Peyer's patch (tissue), 4 donors: Measurements from ENCODE around the gene TMEM168. TPM values are rescaled to one million over a fixed set of nuclear protein-coding genes. Genes with fewer than 3 reads are reported as not detected.

Source experiments
- DNase-seq, 3 donors: peaks; one replicate each; pipeline ENCODE4 v3.0.0-alpha.2; 2017 to 2019
- H3K27ac ChIP-seq, 4 donors: fragments of 200-600 bp; sonication (generic); one replicate each; pipeline ENCODE4 v1.5.1; 2016 to 2019
- H3K27me3 ChIP-seq, 2 donors: fragments of 200-600 bp; sonication (generic); one replicate each; pipeline ENCODE4 v1.5.1; 2019
- H3K36me3 ChIP-seq, 3 donors: fragments of 200-600 bp; sonication (generic); one replicate each; pipeline ENCODE4 v1.5.1; 2016 to 2019
- H3K4me1 ChIP-seq, 4 donors: fragments of 200-600 bp; sonication (generic); one replicate each; pipeline ENCODE4 v1.5.1; 2016 to 2019
- H3K4me3 ChIP-seq, 4 donors: fragments of 200-600 bp; sonication (generic); 1 replicate in 3 of 4; 2 replicates in 1 of 4; pipeline ENCODE4 v1.5.1; 2016 to 2019; ENCODE audit warnings: mild to moderate bottlenecking in 1 of 4
- H3K9me3 ChIP-seq, 4 donors: fragments of 200-600 bp; sonication (generic); one replicate each; pipeline ENCODE4 v1.5.1; 2016 to 2019; ENCODE audit warnings: mild to moderate bottlenecking in 1 of 4
- POLR2A ChIP-seq, 2 donors: fragments of 450-650 bp; IDR thresholded peaks; one replicate each; pipeline ENCODE4 v1.5.1; 2017; ENCODE audit warnings: antibody characterized with exemption in 2 of 2, mild to moderate bottlenecking in 2 of 2, moderate library complexity in 2 of 2
- total RNA-seq, 4 donors: library from RNA; depleted of rRNA; stranded (reverse); fragments of >200 nt; gene quantifications; one replicate each; pipeline ENCODE4 v1.1.0, GENCODE V29; 2016
- TF ChIP-seq, protein P1 (sequence below), 6 experiments: fragments of 450-650 bp in 4 of 6; fragments of 200-600 bp in 2 of 6; sonication (generic) in 1 of 6; IDR thresholded peaks; one replicate each; pipeline ENCODE4 v1.5.1; 2017 to 2019; ENCODE audit warnings: antibody characterized with exemption in 6 of 6, mild to moderate bottlenecking in 3 of 6, moderate library complexity in 1 of 6

Gene TMEM168
- total RNA-seq, 4 donors from 2014 or later: 12.4 to 35.3 (median 30.1) TPM

DNA sequence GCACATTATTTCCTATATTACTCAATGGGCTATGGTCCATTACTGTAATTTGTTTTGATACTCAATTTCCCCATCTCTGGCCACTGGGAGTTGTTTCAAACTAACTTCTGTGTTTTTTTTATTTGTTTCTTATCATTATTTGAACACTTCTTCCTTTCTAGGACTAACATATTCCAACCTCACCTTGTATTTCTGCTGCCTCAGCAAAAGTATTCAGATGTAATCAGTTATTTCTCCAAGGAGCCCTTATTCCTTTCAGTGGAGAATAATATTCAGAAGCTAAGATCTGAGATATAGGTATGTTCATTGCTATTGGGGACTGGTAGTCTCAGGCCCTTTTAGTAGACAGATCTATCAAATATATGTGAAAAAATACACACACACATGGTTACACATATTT is 36.9 kb downstream of the TMEM168 start:
- Histone ChIP-seq H3K4me3 (no peak overlapping the region), H3K36me3 (no peaks in the 10 kb centered on the region), H3K4me1 (no peaks in the 10 kb centered on the region), H3K27ac (no peak overlapping the region), H3K27me3 (no peaks in the 10 kb centered on the region), H3K9me3 (no peaks in the 10 kb centered on the region)
- TF ChIP-seq, protein P1, sequence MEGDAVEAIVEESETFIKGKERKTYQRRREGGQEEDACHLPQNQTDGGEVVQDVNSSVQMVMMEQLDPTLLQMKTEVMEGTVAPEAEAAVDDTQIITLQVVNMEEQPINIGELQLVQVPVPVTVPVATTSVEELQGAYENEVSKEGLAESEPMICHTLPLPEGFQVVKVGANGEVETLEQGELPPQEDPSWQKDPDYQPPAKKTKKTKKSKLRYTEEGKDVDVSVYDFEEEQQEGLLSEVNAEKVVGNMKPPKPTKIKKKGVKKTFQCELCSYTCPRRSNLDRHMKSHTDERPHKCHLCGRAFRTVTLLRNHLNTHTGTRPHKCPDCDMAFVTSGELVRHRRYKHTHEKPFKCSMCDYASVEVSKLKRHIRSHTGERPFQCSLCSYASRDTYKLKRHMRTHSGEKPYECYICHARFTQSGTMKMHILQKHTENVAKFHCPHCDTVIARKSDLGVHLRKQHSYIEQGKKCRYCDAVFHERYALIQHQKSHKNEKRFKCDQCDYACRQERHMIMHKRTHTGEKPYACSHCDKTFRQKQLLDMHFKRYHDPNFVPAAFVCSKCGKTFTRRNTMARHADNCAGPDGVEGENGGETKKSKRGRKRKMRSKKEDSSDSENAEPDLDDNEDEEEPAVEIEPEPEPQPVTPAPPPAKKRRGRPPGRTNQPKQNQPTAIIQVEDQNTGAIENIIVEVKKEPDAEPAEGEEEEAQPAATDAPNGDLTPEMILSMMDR (IDR thresholded peaks at IDR 0.05): no peak
- no peak for TF ChIP-seq POLR2A (IDR thresholded peaks at IDR 0.05)
- no peak for DNase-seq

DNA sequence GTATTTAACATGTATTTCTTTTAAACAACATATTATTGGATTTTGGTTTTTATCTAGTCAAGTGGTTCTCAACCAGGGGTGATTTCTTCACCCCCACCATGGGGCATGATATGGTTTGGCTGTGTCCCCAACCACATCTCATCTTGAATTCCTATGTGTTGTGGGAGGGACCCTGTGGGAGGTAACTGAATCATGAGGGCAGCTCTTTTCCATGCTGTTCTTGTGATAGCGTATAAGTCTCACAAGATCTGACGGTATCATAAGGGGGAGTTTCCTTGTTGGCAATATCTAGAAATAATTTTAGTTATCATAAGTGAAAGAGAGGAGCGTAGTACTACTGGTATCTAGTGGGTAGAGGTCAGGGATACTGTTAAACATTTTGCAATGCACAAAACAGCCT is 37.6 kb downstream of the TMEM168 start:
- H3K4me3 ChIP-seq: no peak overlapping the region
- H3K9me3 ChIP-seq: no peaks in the 10 kb centered on the region
- no peaks in the 10 kb centered on the region for H3K36me3 ChIP-seq
- H3K4me1 ChIP-seq: no peaks in the 10 kb centered on the region
- H3K27ac ChIP-seq: no peak overlapping the region
- no peak for DNase-seq
- H3K27me3 ChIP-seq: no peaks in the 10 kb centered on the region
- TF ChIP-seq, protein P1 (IDR thresholded peaks at IDR 0.05): no peak
- TF ChIP-seq POLR2A (IDR thresholded peaks at IDR 0.05): no peak

DNA sequence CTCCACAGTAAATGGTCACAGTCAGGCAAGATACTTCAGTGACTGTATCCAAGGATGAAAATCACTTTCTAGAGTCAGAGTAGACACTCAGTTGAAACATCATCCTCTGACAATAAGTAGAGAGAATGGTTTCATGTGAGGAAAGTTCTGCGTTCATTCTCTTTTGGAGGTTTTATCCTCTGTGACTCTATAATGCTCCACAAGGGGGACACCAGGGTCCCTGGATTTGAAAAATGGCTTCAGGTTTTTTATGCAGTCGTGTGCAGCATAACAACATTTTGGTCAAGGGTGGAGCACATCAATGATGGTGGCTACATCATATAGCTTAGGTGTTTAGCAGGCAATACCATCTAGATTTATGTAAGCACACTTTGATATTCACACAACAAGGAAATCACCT is 40.4 kb downstream of the TMEM168 start:
- TF ChIP-seq, protein P1 (IDR thresholded peaks at IDR 0.05): no peak
- TF ChIP-seq POLR2A (IDR thresholded peaks at IDR 0.05): no peak
- Histone ChIP-seq H3K27me3 (no peaks in the 10 kb centered on the region), H3K9me3 (no peaks in the 10 kb centered on the region), H3K4me1 (no peaks in the 10 kb centered on the region), H3K36me3 (no peaks in the 10 kb centered on the region), H3K27ac (no peak overlapping the region), H3K4me3 (no peak overlapping the region)
- DNase-seq: no peak

DNA sequence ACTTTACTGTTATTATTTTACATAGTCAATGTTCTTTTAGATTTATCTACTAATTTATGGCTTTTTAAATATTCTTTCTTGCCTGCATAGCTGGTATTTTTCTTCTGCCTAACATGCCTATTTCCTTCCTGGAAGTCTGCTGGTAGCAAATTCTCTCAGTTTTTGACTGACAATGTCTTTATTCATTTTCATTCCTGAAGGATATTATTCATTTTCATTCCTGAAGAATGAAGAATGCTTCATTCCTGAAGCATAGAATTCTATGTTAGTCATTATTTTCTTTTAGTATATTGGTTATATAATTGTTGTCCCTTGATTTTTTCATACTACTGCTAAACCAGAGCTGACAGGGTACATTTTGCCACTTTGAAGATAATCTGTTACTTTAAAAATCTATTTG is 41.8 kb downstream of the TMEM168 start:
- Histone ChIP-seq H3K9me3 (no peaks in the 10 kb centered on the region), H3K27me3 (no peaks in the 10 kb centered on the region), H3K4me1 (no peaks in the 10 kb centered on the region), H3K4me3 (no peak overlapping the region), H3K27ac (no peak overlapping the region), H3K36me3 (no peaks in the 10 kb centered on the region)
- no peak for TF ChIP-seq POLR2A (IDR thresholded peaks at IDR 0.05)
- TF ChIP-seq, protein P1 (IDR thresholded peaks at IDR 0.05): no peak
- no peak for DNase-seq

DNA sequence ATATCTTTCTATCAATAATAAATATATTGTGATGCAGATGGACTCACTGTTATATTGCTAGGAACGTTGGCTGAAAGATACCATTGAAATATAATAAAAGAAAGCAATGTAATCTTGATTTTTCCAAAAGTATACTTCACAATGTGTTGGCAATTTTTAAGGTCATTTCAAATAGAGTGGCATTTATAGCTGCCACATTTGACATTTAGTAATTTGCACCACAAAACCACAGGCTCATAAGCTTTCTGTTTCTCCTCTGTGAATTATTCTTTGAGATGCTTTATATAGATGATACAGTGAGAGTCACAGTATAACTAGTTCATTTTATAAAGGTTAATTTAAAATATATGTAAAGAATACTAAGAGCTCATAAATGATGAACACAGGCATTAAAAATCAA is 44.6 kb downstream of the TMEM168 start:
- Histone ChIP-seq H3K27me3 (no peaks in the 10 kb centered on the region), H3K9me3 (peaks cover 0 to 4% (median 0%) of the 10 kb centered on the region in 4 donors), H3K4me1 (no peaks in the 10 kb centered on the region), H3K4me3 (no peak overlapping the region), H3K36me3 (no peaks in the 10 kb centered on the region), H3K27ac (no peak overlapping the region)
- no peak for DNase-seq
- TF ChIP-seq POLR2A (IDR thresholded peaks at IDR 0.05): no peak
- TF ChIP-seq, protein P1 (IDR thresholded peaks at IDR 0.05): no peak

DNA sequence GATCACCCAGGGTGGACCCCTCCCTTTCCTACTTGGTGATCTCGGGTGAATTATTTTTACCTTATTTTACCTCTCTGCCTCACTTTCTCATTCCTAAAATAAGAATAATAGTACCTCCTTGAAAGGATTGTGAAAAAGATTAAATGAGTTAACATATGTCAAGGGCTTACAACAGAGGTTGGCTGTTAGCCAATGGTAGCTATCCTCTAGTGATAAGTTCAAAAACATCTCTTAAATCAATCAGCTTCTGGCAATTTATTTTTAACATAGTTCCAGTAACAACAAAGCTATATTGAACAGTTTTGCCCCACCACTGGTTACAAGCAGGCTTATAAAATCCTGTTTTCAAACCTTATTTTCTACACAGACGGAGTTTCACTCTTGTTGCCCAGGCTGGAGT is 45.4 kb downstream of the TMEM168 start:
- Histone ChIP-seq H3K27me3 (no peaks in the 10 kb centered on the region), H3K9me3 (peaks cover 0 to 4% (median 0%) of the 10 kb centered on the region in 4 donors), H3K4me3 (no peak overlapping the region), H3K4me1 (no peaks in the 10 kb centered on the region), H3K27ac (no peak overlapping the region), H3K36me3 (no peaks in the 10 kb centered on the region)
- TF ChIP-seq, protein P1 (IDR thresholded peaks at IDR 0.05): no peak
- no peak for TF ChIP-seq POLR2A (IDR thresholded peaks at IDR 0.05)
- DNase-seq: no peak
